Measurements from ENCODE around the gene DPY19L1. TPM values are rescaled to one million over a fixed set of nuclear protein-coding genes. Genes with fewer than 3 reads are reported as not detected.
"Not testable (repeated sequence)": the region's sequence is repeated elsewhere in the genome, so short reads cannot be mapped to it uniquely, and the experiment has no call there.

The DPY19L1 gene
- total RNA-seq, 4 donors from 2014 or later = 10.8 to 14.3 (median 11.8) TPM

GRCh38 chr7:34973400-34973760 is 63.9 kb downstream of the DPY19L1 start:
- H3K36me3 ChIP-seq = peaks cover 6 to 27% (median 14%) of the 10 kb centered on the region in 4 donors
- DNase-seq (ENCODE audit: extremely low spot score) = no peak
- TF ChIP-seq POLR2A (IDR thresholded peaks at IDR 0.05; ENCODE audit: low read depth) (no peak), EP300 (IDR thresholded peaks at IDR 0.05) (no peak)
- H3K4me3 ChIP-seq = no peak overlapping the region
- no peaks in the 10 kb centered on the region for H3K27me3 ChIP-seq
- H3K27ac ChIP-seq (replicated peaks in 1 of 4) = no peak overlapping the region
- WGBS = 91% methylated on average over 3 of the region's 3 CpGs
- intact Hi-C loops (cut with DNase I) = no loop called here
- H3K9me3 ChIP-seq = no peaks in the 10 kb centered on the region
- H3K4me1 ChIP-seq = no peaks in the 10 kb centered on the region

GRCh38 chr7:34972739-34973399 is 64.4 kb downstream of the DPY19L1 start:
- H3K36me3 ChIP-seq = peaks cover 6 to 27% (median 14%) of the 10 kb centered on the region in 4 donors
- H3K27me3 ChIP-seq; DNase-seq (ENCODE audit: extremely low spot score); H3K9me3 ChIP-seq; H3K4me3 ChIP-seq; intact Hi-C loops (cut with DNase I); H3K27ac ChIP-seq (replicated peaks in 1 of 4); H3K4me1 ChIP-seq: not testable (repeated sequence)
- WGBS = 90% methylated on average over 1 of the region's 1 CpG

GRCh38 chr7:34967818-34968217 is 69.5 kb downstream of the DPY19L1 start:
- H3K27me3 ChIP-seq; DNase-seq (ENCODE audit: extremely low spot score); H3K9me3 ChIP-seq; intact Hi-C loops (cut with DNase I); H3K4me3 ChIP-seq; H3K27ac ChIP-seq (replicated peaks in 1 of 4); H3K4me1 ChIP-seq: not testable (repeated sequence)
- peaks cover 6 to 21% (median 12%) of the 10 kb centered on the region in 4 donors for H3K36me3 ChIP-seq
- no CpG with 5 or more reads among the region's 1 CpG for WGBS

GRCh38 chr7:34966504-34966903 is 70.8 kb downstream of the DPY19L1 start:
- H3K27ac ChIP-seq (replicated peaks in 1 of 4); DNase-seq (ENCODE audit: extremely low spot score); H3K4me1 ChIP-seq; H3K27me3 ChIP-seq; H3K9me3 ChIP-seq; H3K4me3 ChIP-seq; intact Hi-C loops (cut with DNase I): not testable (repeated sequence)
- WGBS = 92% methylated on average over 3 of the region's 3 CpGs
- peaks cover 4 to 13% (median 6%) of the 10 kb centered on the region in 4 donors for H3K36me3 ChIP-seq

- WGBS = 94% methylated on average over 1 of the region's 1 CpG
- intact Hi-C loops (cut with DNase I) = no loop called here
- TF ChIP-seq POLR2AphosphoS5 (IDR thresholded peaks at IDR 0.05) = no peak
- no peak for TF ChIP-seq CTCF (IDR thresholded peaks at IDR 0.05)
- no peak for TF ChIP-seq POLR2A (IDR thresholded peaks at IDR 0.05; ENCODE audit: low read depth)
- no peak for TF ChIP-seq EP300 (IDR thresholded peaks at IDR 0.05)
Observed at GRCh38 chr7:34958021-34958420, 79.3 kb downstream of the DPY19L1 start.

GRCh38 chr7:34952822-34953221 is 84.5 kb downstream of the DPY19L1 start:
- whole genome bisulfite sequencing = 98% methylated on average over 3 of the region's 3 CpGs

More at GRCh38 chr7:34958021-34958420, 79.3 kb downstream of the DPY19L1 start:
- DNase-seq (ENCODE audit: extremely low spot score) = no peak
- Histone ChIP-seq H3K27ac (replicated peaks in 1 of 4) (no peak overlapping the region), H3K4me1 (no peaks in the 10 kb centered on the region), H3K9me3 (no peaks in the 10 kb centered on the region), H3K36me3 (peaks cover 0 to 9% (median 0%) of the 10 kb centered on the region in 4 donors), H3K4me3 (no peak overlapping the region), H3K27me3 (no peaks in the 10 kb centered on the region)

More at GRCh38 chr7:34952822-34953221, 84.5 kb downstream of the DPY19L1 start:
- Histone ChIP-seq H3K4me3 (no peak overlapping the region), H3K27ac (replicated peaks in 1 of 4) (no peak overlapping the region), H3K36me3 (peaks cover 0 to 9% (median 2%) of the 10 kb centered on the region in 4 donors), H3K9me3 (no peaks in the 10 kb centered on the region), H3K27me3 (no peaks in the 10 kb centered on the region), H3K4me1 (no peaks in the 10 kb centered on the region)
- DNase-seq (ENCODE audit: extremely low spot score) = no peak
- intact Hi-C loops (cut with DNase I) = no loop called here
- no peak for TF ChIP-seq CTCF (IDR thresholded peaks at IDR 0.05)
- TF ChIP-seq POLR2A (IDR thresholded peaks at IDR 0.05; ENCODE audit: low read depth) = no peak
- no peak for TF ChIP-seq POLR2AphosphoS5 (IDR thresholded peaks at IDR 0.05)
- TF ChIP-seq EP300 (IDR thresholded peaks at IDR 0.05) = no peak

Data from esophagus muscularis mucosa (tissue), 4 donors.